Breast epithelium (tissue), 4 donors: ENCODE results near the gene HDAC1. TPM values are rescaled to one million over a fixed set of nuclear protein-coding genes. Genes with fewer than 3 reads are reported as not detected.

Experiments
- DNase-seq, 2 donors: peaks; one replicate each; pipeline ENCODE4 v3.0.0-alpha.2; 2019; ENCODE audit warnings: low spot score in 2 of 2
- H3K27ac ChIP-seq, 2 donors: fragments of 200-600 bp; sonication (generic) in 1 of 2; one replicate each; pipeline ENCODE4 v1.5.1; 2016 to 2019; ENCODE audit warnings: mild to moderate bottlenecking in 1 of 2
- H3K27me3 ChIP-seq, 2 donors: fragments of 200-600 bp; sonication (generic) in 1 of 2; one replicate each; pipeline versions ENCODE4 v1.5.1 to v1.6.0; 2017 to 2019; ENCODE audit warnings: control low read depth in 1 of 2, mild to moderate bottlenecking in 1 of 2
- H3K36me3 ChIP-seq: fragments of 200-600 bp; one replicate; pipeline ENCODE4 v1.5.1; 2019
- H3K4me1 ChIP-seq, 2 donors: fragments of 200-600 bp; sonication (generic); one replicate each; pipeline ENCODE4 v1.5.1; 2016 to 2019; ENCODE audit warnings: control low read depth in 1 of 2
- H3K4me3 ChIP-seq, 3 donors: fragments of 200-600 bp; sonication (generic); 1 replicate in 2 of 3; 2 replicates in 1 of 3; pipeline ENCODE4 v1.5.1; 2016 to 2019; ENCODE audit warnings: mild to moderate bottlenecking in 3 of 3, moderate library complexity in 2 of 3
- H3K9me3 ChIP-seq, 2 donors: fragments of 200-600 bp; sonication (generic) in 1 of 2; one replicate each; pipeline ENCODE4 v1.5.1; 2016 to 2019; ENCODE audit warnings: control low read depth in 1 of 2
- CTCF ChIP-seq, 3 donors: fragments of 450-650 bp; IDR thresholded peaks; one replicate each; pipeline ENCODE4 v1.5.1; 2016 to 2017; ENCODE audit warnings: antibody characterized with exemption in 3 of 3, mild to moderate bottlenecking in 3 of 3, moderate library complexity in 3 of 3
- POLR2A ChIP-seq: fragments of 450-650 bp; IDR thresholded peaks from one replicate; pipeline ENCODE4 v1.6.1; 2016; ENCODE audit warnings: antibody characterized with exemption, mild to moderate bottlenecking, moderate library complexity
- POLR2AphosphoS5 ChIP-seq, 3 donors: sonication (generic); formaldehyde crosslinking; IDR thresholded peaks; one replicate each; pipeline ENCODE4 v1.6.1; 2017; ENCODE audit warnings: antibody characterized with exemption in 3 of 3
- intact Hi-C: fragments of 100-400 bp; cut with DNase I; formaldehyde crosslinking; loops from one replicate; pipeline ENCODE4 v1.15.1; 2023; ENCODE audit warnings: low total_unique reads
- total RNA-seq, 3 donors: library from RNA; depleted of rRNA; stranded (reverse); fragments of >200 nt; gene quantifications; one replicate each; pipeline ENCODE4 v1.1.0, GENCODE V29; 2016

The HDAC1 gene
- total RNA-seq, 3 donors from 2014 or later: 31.8 to 87.5 (median 87.4) TPM

GRCh38 chr1:32341186-32341757 is 49.4 kb downstream of the HDAC1 start:
- TF ChIP-seq POLR2A (no peak), POLR2AphosphoS5 (IDR thresholded peaks at IDR 0.05) (no peak), CTCF (IDR thresholded peaks at IDR 0.05) (no peak)
- H3K4me3 ChIP-seq: no peak overlapping the region
- intact Hi-C loops: no loop called here
- H3K36me3 ChIP-seq: no peaks in the 10 kb centered on the region
- no peak for DNase-seq
- H3K27me3 ChIP-seq: no peaks in the 10 kb centered on the region
- peaks cover 12 to 13% of the 10 kb centered on the region in 2 donors for H3K4me1 ChIP-seq
- no peaks in the 10 kb centered on the region for H3K9me3 ChIP-seq
- peak overlapping the region; percentile 72 to 76 for H3K27ac ChIP-seq

GRCh38 chr1:32341971-32342370 is 50.1 kb downstream of the HDAC1 start:
- H3K36me3 ChIP-seq: no peaks in the 10 kb centered on the region
- no peak for TF ChIP-seq CTCF (IDR thresholded peaks at IDR 0.05)
- no peak for TF ChIP-seq POLR2A
- TF ChIP-seq POLR2AphosphoS5 (IDR thresholded peaks at IDR 0.05): no peak
- DNase-seq: no peak
- H3K9me3 ChIP-seq: no peaks in the 10 kb centered on the region
- H3K27ac ChIP-seq: peak overlapping the region; percentile 72 to 76
- H3K27me3 ChIP-seq: no peaks in the 10 kb centered on the region
- H3K4me3 ChIP-seq: peak overlapping the region in 1 of 3 donors; percentile 19
- peaks cover 5 to 6% of the 10 kb centered on the region in 2 donors for H3K4me1 ChIP-seq
- intact Hi-C loops: no loop called here

GRCh38 chr1:32342704-32343103 is 50.8 kb downstream of the HDAC1 start:
- Histone ChIP-seq H3K4me3 (no peak overlapping the region), H3K27me3 (no peaks in the 10 kb centered on the region), H3K36me3 (no peaks in the 10 kb centered on the region), H3K27ac (peak overlapping the region; percentile 72 to 76), H3K4me1 (no peaks in the 10 kb centered on the region), H3K9me3 (no peaks in the 10 kb centered on the region)
- TF ChIP-seq CTCF (IDR thresholded peaks at IDR 0.05) (no peak), POLR2A (no peak), POLR2AphosphoS5 (IDR thresholded peaks at IDR 0.05) (no peak)
- DNase-seq: no peak
- intact Hi-C loops: no loop called here

GRCh38 chr1:32345289-32345827 is 53.5 kb downstream of the HDAC1 start:
- H3K4me1 ChIP-seq: no peaks in the 10 kb centered on the region

More at GRCh38 chr1:32345289-32345827, 53.5 kb downstream of the HDAC1 start:
- no peak for DNase-seq
- no peaks in the 10 kb centered on the region for H3K9me3 ChIP-seq
- TF ChIP-seq CTCF (IDR thresholded peaks at IDR 0.05): no peak
- TF ChIP-seq POLR2AphosphoS5 (IDR thresholded peaks at IDR 0.05): no peak
- no peak for TF ChIP-seq POLR2A
- intact Hi-C loops: no loop called here
- no peaks in the 10 kb centered on the region for H3K27me3 ChIP-seq
- H3K4me3 ChIP-seq: no peak overlapping the region
- H3K27ac ChIP-seq: no peak overlapping the region
- no peaks in the 10 kb centered on the region for H3K36me3 ChIP-seq
